Fibroblast of villous mesenchyme (primary cell): ENCODE results near the gene AANAT. TPM values are rescaled to one million over a fixed set of nuclear protein-coding genes. Genes with fewer than 3 reads are reported as not detected.

Source experiments
- DNase-seq: peaks from one replicate; pipeline ENCODE4 v3.0.0-alpha.2; 2010; ENCODE audit warnings: low read depth
- H3K4me3 ChIP-seq: 2 replicates; pipeline ENCODE4 v1.5.1; 2011; ENCODE audit warnings: low read depth, mild to moderate bottlenecking, low read length
- total RNA-seq: library from RNA; depleted of rRNA; stranded (reverse); fragments of >200 nt; gene quantifications from 2 replicates; pipeline ENCODE4 v1.2.3, GENCODE V29; 2012
- TF ChIP-seq, protein P1 (sequence below): IDR thresholded peaks from 2 replicates; pipeline ENCODE4 v1.5.1; 2012; ENCODE audit warnings: low read depth, mild to moderate bottlenecking, low read length; ENCODE audit not compliant: insufficient read depth

AANAT gene
- total RNA-seq, 1 donor, result not detected

DNA sequence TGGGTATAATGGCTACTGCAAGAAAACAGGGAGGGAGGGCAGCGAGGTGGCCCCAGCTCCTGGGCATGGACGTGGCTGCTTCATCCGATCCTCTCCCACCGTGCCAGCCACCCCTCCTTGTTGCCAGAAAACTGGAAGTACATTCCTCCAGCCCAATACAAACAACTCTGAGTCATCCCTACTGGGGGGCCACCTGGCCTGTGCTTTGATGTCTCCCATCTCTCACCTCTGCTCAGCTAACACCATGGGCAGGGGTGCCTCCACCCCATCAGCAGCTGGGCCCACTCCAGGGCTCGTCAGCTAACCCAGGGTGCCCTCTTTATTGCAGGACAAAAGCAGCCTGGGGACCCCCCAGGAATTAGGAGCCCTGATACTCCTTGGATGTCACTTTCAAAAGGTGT, 31.9 kb downstream of the AANAT start:
- no peak overlapping the region for H3K4me3 ChIP-seq
- DNase-seq, result no peak
- TF ChIP-seq, protein P1, sequence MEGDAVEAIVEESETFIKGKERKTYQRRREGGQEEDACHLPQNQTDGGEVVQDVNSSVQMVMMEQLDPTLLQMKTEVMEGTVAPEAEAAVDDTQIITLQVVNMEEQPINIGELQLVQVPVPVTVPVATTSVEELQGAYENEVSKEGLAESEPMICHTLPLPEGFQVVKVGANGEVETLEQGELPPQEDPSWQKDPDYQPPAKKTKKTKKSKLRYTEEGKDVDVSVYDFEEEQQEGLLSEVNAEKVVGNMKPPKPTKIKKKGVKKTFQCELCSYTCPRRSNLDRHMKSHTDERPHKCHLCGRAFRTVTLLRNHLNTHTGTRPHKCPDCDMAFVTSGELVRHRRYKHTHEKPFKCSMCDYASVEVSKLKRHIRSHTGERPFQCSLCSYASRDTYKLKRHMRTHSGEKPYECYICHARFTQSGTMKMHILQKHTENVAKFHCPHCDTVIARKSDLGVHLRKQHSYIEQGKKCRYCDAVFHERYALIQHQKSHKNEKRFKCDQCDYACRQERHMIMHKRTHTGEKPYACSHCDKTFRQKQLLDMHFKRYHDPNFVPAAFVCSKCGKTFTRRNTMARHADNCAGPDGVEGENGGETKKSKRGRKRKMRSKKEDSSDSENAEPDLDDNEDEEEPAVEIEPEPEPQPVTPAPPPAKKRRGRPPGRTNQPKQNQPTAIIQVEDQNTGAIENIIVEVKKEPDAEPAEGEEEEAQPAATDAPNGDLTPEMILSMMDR, result no peak

DNA sequence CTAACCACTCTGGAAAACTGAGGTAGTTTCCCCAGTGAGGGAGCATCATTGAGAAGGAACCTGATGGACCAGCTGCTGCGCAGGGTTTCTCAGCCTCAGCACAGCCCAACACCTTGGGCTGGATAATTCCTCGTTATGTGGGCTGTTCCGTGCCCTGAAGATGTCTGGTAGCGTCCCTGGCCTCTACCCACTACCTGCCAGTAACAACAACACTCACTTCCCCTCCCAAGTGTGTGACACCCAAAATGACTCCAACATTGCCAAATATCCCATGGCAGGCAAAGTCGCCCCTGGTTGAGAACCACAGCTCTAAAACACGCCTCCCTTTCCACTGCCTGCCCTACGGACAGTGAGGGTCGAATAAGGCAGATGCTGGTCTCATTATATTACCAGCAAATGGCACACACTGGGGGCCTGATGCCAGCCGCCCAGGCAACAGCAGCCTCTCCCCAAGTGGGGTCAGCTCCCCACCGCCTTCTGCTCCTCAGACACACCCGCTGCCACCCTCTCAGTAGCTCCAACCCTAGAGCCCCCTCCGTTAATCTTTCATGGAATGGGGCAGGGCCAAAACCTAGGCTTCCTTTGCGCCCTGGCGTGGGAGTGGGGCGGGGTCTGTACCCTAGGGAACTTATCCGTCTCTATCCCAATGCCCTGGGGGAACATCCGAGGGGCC, 32.8 kb downstream of the AANAT start:
- TF ChIP-seq, protein P1, result no peak
- no peak for DNase-seq
- H3K4me3 ChIP-seq, result peak overlapping the region; percentile 65

DNA sequence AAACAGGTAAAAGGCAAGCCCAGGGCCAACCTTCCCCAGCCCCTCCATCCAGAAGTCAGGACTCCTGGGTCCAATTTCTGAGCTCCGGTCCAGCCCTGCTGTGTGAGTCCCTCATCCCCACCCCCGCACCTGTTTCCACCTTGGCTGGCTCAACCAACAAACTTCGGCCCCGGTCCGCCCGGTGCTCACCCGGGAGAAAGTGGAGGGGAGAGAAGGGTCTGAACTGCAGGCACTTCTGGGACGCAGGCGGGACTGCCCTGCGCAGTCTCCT, 33.3 kb downstream of the AANAT start:
- TF ChIP-seq, protein P1, result no peak
- H3K4me3 ChIP-seq, result peak overlapping the region; percentile 65
- DNase-seq, result no peak

DNA sequence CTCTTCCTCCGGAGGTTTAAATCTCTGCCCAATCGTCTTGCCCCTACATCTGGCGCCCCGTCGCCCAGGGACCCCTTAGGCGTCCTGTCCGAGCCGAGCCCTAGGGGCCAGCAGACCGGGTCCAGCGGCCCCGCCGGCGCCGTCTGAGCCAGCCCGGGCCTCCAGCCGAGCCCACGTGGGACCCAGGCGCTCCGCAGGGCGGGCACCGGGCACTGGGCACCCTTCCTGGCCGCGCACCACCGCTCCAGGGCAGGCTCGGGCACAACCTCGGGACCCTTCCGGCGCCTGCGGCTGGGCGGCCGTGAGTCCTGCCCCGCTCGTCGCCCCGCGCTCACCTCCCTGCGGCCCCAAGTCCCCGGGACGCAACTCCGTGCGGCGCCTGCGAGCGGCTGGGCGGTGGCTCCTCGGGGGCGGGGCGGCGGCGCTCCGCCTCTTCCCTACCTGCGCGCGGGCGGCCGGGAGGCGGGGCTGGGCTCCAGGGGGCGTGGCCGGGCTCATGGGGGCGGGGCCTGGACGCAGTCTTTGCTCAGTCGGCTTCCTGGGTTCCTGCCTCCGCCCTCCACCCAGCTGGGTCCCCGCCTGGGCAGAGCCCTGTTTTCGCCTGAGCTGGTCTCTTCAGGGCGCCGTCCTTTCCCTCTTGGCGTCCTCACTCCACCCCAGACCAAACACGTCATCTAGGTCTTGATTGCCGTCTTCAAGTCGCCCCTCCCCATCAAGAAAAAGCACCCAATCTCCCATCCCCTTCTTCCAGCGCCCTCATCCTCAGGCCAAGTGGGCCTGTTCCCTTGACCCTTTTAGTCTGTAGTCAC, 33.8 kb downstream of the AANAT start, which contains the start of gene RHBDF2:
Gene RHBDF2 (minus strand): TSS at position 406 of the 809 bp plus-strand sequence. CDS start 19,899 bp downstream, outside the sequence.
- DNase-seq, result peak; percentile 79
- TF ChIP-seq, protein P1, result no peak
- H3K4me3 ChIP-seq, result peak within 1 kb of the TSS; percentile 65

DNA sequence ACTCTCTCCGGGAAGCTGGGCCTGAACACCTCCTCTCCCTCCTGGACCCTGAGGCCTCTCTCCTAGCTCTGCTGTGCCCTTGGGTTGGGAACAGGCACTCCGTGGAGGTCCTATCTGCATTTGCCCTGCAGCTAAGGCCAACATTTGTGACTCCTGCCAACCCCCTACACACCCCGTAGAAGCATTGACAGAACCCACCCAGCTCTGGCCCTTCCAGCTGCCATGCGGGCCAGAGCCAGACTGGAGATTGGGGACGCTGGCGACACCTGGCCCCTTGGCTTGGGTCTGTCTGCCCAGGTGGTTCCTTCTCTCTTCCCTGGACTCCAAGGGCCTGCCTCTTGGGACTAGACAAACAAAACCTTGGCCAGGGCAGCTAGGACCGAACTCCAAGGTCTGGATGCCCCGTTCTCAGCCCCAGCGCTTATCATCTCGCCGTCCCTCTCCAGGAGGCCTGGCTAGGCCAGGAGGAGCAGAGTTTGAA, 34.5 kb downstream of the AANAT start:
- no peak for DNase-seq
- peak overlapping the region; percentile 65 for H3K4me3 ChIP-seq
- TF ChIP-seq, protein P1, result no peak

DNA sequence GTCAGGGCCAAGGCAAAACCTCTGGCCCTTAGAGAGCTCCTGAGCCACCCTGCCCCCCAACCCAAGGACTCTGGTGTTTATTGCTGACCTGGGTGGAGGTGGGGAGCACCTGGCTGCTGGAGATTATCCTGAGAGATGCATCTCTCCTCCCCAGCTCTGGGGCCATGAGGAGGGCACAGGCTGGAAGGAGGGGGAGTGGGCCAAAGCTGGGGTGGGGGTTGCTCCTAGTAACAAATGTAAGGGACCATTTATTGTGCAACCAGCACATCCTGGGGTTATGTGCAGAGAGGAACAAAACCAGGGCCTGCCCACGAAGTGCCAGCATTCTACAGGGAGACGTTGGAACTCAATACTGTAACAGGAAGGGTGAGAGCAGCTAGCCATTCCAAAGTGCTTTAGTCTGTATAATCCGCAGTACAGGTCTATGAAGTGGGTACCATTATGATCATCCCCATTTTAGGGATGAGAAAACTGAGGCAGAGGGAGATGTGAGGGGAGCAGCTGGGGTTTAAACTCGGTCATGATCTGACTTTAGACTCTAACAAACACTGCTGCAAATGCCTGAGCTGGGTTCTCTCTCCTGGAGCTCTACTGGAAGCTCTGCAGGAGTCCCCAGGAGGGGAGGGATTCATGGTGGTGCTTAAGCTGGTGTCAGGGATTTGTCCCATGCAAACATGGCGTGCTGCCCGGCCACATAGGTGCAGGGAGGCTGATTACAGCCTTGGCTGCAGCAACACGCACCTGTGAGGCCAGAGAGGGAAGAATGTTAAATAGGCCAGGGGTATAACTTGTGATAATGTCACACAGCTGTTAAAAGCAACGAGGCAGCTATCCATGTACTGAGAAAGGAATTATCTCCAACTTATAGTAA, 35.2 kb downstream of the AANAT start:
- H3K4me3 ChIP-seq, result no peak overlapping the region
- TF ChIP-seq, protein P1, result no peak
- DNase-seq, result no peak
